Activated naive CD4-positive, alpha-beta T cell treated with anti-CD3 and anti-CD28 coated beads for 36 hours (primary cell): Measurements from ENCODE around the gene GALNT1. TPM values are rescaled to one million over a fixed set of nuclear protein-coding genes. Genes with fewer than 3 reads are reported as not detected.
"Not testable (repeated sequence)": the region's sequence is repeated elsewhere in the genome, so short reads cannot be mapped to it uniquely, and the experiment has no call there.

Experiments
- CTCF ChIA-PET: fragments of 350-600 bp; sonication (Branson Sonifier 250); formaldehyde crosslinking; loops from one replicate; lab custom pipeline; 2021; ENCODE audit warnings: antibody characterized with exemption; lab: Charles Lee
- DNase-seq: peaks from one replicate; pipeline ENCODE4 v3.0.0-alpha.2; 2020
- H3K27ac Mint-ChIP-seq: one replicate; pipeline ENCODE4 v1.8.0; 2021; ENCODE audit warnings: mild to moderate bottlenecking, mixed read lengths
- H3K27me3 Mint-ChIP-seq: one replicate; pipeline ENCODE4 v1.8.0; 2021; ENCODE audit warnings: low read depth, mixed read lengths
- H3K36me3 Mint-ChIP-seq: one replicate; pipeline ENCODE4 v1.8.0; 2021; ENCODE audit warnings: low read depth, mixed read lengths
- H3K4me1 Mint-ChIP-seq: one replicate; pipeline ENCODE4 v1.8.0; 2021; ENCODE audit warnings: low read depth, mixed read lengths
- H3K4me3 Mint-ChIP-seq: one replicate; pipeline ENCODE4 v1.8.0; 2021; ENCODE audit warnings: mild to moderate bottlenecking, moderate library complexity, mixed read lengths
- H3K9me3 Mint-ChIP-seq: one replicate; pipeline ENCODE4 v1.8.0; 2021; ENCODE audit warnings: mixed read lengths
- intact Hi-C: fragments of 100-400 bp; cut with micrococcal nuclease; formaldehyde crosslinking; loops from one replicate; pipeline ENCODE4 v1.15.1; 2023
- total RNA-seq, 2 experiments: library from RNA; stranded (reverse); gene quantifications; one replicate each; pipeline ENCODE4 v1.2.3, GENCODE V29; 2021

GALNT1 gene
- total RNA-seq, 2 experiments from 2014 or later, result 46.7 to 48.7 TPM

DNA sequence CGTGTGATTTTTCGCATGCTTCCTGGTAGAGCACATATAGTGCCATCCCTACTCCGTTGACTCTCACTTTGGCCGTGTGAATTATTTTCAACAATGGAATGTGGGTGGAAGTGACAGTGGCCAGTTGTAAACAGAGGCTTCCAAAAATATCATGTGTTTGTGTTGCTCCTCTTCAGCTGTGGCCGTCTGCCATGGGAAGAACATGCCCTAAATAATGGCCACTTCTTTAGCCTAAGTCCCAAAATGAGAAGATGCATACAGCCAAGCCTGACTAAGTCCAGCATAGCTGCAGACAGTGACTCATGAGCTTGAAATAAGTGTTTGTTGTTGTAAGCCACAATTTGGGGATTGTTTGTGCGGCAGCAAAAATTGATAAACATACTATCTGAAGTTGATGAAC lies 8.9 kb upstream of the GALNT1 start:
- Mint-ChIP-seq H3K27ac (no peak overlapping the region), H3K4me3 (no peak overlapping the region), H3K4me1 (peaks cover 23% of the 10 kb centered on the region), H3K27me3 (peaks cover 4% of the 10 kb centered on the region), H3K9me3 (peaks cover 6% of the 10 kb centered on the region), H3K36me3 (peaks cover 9% of the 10 kb centered on the region)
- intact Hi-C loops, result no loop called here
- DNase-seq, result no peak
- CTCF ChIA-PET, result no interaction called here

GRCh38 chr18:35573531-35573930 lies 8.0 kb upstream of the GALNT1 start:
- H3K4me3 Mint-ChIP-seq, result no peak overlapping the region
- CTCF ChIA-PET, result no interaction called here
- intact Hi-C loops, result no loop called here

DNA sequence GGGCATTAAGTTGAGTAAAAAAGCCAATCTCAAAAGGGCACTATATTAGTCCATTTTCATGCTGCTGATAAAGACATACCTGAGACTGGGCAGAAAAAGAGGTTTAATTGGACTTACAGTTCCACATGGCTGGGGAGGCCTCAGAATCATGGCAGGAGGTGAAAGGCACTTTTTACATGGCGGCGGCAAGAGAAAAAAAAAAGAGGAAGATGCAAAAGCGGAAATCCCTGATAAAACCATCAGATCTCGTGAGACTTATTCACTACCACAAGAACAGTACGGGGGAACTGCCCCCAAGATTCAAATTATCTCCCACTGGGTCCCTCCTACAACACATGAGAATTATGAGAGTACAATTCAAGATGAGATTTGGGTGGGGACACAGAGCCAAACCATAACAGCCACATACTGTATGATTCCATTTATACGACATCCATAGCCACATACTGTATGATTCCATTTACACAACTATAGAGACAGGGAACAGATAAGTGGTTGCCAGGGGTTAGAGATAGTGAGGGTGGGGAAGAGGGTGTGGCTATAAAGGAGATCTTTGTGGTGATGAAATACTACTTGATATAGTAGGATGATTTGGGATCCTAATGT lies 5.2 kb upstream of the GALNT1 start:
- peaks cover 15% of the 10 kb centered on the region for H3K27me3 Mint-ChIP-seq
- H3K4me1 Mint-ChIP-seq, result peaks cover 31% of the 10 kb centered on the region
- intact Hi-C loops, result loop anchor here (2.0 to 5.0 kb wide), 3 partner anchors 168 to 716 kb away; no protein-coding TSS in a partner anchor
- H3K9me3 Mint-ChIP-seq, H3K36me3 Mint-ChIP-seq, CTCF ChIA-PET, DNase-seq, H3K27ac Mint-ChIP-seq, H3K4me3 Mint-ChIP-seq: not testable (repeated sequence)

More at GRCh38 chr18:35573531-35573930, 8.0 kb upstream of the GALNT1 start:
- Mint-ChIP-seq H3K27me3 (peaks cover 7% of the 10 kb centered on the region), H3K9me3 (peaks cover 6% of the 10 kb centered on the region), H3K36me3 (peaks cover 9% of the 10 kb centered on the region), H3K4me1 (peaks cover 28% of the 10 kb centered on the region), H3K27ac (no peak overlapping the region)
- DNase-seq, result peak; percentile 8

DNA sequence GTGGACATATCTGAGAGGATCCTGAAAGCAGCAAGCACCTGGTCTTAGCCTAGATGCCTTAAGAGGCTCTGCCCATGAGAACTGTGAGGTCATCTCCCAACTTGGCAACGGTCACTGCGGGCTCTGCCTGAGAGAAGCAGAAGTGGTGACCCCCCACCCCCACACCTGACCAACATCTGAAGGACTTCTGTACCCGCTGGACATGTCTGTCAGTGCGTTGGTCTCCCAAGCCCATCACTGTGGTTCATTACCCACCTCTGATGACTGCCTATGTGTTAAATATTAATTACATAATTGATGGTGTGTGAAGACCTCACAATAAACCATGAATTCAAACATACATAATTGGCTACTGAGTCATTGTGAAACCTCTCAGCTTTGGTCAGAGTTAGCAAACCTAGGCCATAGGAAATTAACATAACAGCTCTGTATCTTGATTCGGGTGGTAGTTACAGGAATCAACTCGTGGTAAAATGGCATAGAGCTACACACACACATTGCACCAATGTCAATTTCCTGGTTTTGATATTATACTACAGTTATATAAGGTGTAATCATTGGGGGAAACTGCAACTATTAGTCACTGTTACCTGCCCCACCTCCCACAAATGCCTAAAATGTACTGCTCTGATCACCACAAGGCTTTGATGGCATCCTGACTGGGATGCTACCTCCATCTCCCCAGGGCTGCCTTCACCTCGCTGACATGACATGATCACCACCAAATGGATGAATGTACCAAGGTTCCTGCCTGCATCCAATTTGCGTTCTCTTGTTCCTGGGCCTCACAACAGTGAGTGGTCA lies 4.3 kb upstream of the GALNT1 start:
- peak overlapping the region; percentile 54 for H3K27ac Mint-ChIP-seq
- peaks cover 31% of the 10 kb centered on the region for H3K4me1 Mint-ChIP-seq

DNA sequence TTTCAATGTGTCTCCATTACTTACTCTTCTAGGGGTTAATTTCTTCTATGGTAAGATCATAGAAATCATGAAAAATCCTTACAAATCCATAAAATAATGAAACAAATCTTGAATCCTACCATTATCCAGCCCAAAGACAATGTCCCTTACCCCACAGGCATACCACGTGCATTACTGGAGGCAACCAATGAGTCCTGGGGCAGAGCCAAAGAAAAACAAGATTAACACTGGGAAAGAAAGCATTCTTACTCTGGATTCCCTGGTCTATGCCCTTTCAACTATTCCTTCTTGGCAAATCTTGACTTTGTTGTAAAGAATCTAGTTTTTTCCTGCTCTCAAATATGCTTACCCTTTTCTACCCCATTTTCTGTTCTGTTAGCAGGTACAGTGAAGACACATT lies 3.1 kb upstream of the GALNT1 start:
- Mint-ChIP-seq H3K9me3 (peaks cover 6% of the 10 kb centered on the region), H3K27me3 (peaks cover 15% of the 10 kb centered on the region), H3K27ac (no peak overlapping the region), H3K4me1 (peaks cover 37% of the 10 kb centered on the region), H3K4me3 (no peak overlapping the region), H3K36me3 (peaks cover 9% of the 10 kb centered on the region)
- no peak for DNase-seq
- CTCF ChIA-PET, result no interaction called here
- intact Hi-C loops, result loop anchor here (5.0 kb wide), 1 partner anchor 249 kb away; no protein-coding TSS in a partner anchor

More for the DNA sequence above, 4.3 kb upstream of the GALNT1 start:
- DNase-seq, result peak; percentile 70
- Mint-ChIP-seq H3K9me3 (peaks cover 6% of the 10 kb centered on the region), H3K4me3 (no peak overlapping the region), H3K27me3 (peaks cover 15% of the 10 kb centered on the region), H3K36me3 (peaks cover 9% of the 10 kb centered on the region)
- intact Hi-C loops, result loop anchor here (1.0 to 5.0 kb wide), 10 partner anchors 30 to 716 kb away; partner anchors contain the start of gene INO80C
- CTCF ChIA-PET, result no interaction called here

DNA sequence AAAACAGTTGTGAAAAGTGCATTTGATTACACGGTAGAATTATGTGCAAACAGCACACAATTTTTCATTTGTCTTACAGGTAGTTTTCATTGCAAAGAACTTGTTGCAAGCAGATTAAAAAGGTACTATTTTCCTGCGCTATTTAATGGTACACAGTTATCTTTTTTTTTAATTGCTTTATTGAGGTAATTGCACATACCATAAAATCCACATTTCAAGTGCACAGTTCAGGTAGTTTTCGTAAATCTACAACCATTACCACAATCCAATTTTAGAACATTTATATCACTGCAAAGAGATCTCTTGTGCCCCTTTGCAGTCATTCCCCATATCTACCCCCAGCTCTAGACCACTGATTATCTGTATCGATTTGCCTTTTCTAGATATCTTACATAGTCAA lies 2.6 kb upstream of the GALNT1 start:
- peaks cover 6% of the 10 kb centered on the region for H3K9me3 Mint-ChIP-seq
- no peak for DNase-seq
- CTCF ChIA-PET, result interaction anchor here (0.7 kb wide), 1 partner anchor 193 kb away, joined by 3 read pairs; no protein-coding TSS in a partner anchor
- H3K4me3 Mint-ChIP-seq, result no peak overlapping the region
- H3K4me1 Mint-ChIP-seq, result peaks cover 38% of the 10 kb centered on the region
- no peak overlapping the region for H3K27ac Mint-ChIP-seq
- intact Hi-C loops, result loop anchor here (5.0 kb wide), 1 partner anchor 248 kb away; no protein-coding TSS in a partner anchor
- peaks cover 15% of the 10 kb centered on the region for H3K27me3 Mint-ChIP-seq
- H3K36me3 Mint-ChIP-seq, result peaks cover 9% of the 10 kb centered on the region

GRCh38 chr18:35580701-35581539 lies 620 bp upstream of the GALNT1 start:
- Mint-ChIP-seq H3K4me3 (peak overlapping the region; percentile 74), H3K27ac (peak overlapping the region; percentile 71), H3K4me1 (peaks cover 45% of the 10 kb centered on the region), H3K27me3 (peaks cover 15% of the 10 kb centered on the region), H3K36me3 (peaks cover 18% of the 10 kb centered on the region), H3K9me3 (peaks cover 15% of the 10 kb centered on the region)
- intact Hi-C loops, result loop anchor here (2.0 to 10.0 kb wide), 3 partner anchors 290 to 554 kb away; partner anchors contain the start of genes MAPRE2 and ZSCAN30
- peak; percentile 51 for DNase-seq
- CTCF ChIA-PET, result interaction anchor here (1.3 kb wide), 1 partner anchor 36 kb away, joined by 3 read pairs; no protein-coding TSS in a partner anchor

DNA sequence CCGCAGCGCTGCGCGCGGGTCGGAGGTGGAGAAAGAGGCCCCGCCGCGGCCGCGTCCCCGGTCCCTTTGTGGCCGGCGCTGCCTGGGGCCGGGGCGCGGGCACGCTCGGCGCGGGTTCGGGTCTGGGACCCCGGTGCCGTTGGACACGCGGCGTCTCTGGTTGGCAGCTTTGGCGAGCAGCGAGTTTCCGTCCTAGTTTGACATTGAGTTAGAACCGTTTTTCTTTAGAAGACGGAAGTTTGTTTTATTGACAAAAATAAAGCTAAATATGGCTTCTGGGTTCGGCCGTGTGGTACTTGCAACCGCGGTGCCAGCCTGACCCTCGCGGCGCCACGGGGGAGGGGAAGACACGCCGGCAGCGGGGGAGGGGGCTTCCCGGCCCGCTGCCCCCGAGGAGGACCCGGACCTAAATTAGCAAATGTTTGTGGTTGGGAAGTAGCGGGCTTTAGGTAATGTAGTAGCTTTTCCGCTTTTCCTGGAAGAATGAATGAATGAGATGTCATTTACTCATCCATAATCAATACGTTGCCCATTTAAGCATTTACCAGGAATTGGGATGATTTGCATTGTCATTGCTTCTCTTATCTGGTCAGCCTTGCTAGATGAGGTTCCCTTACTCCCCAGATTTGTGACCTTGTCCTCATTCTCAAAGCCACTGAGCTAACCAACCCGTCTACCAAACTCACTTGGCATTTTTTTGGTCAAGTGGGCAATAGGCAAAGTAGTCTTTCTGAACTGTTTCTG lies 530 bp downstream of the GALNT1 start:
- Mint-ChIP-seq H3K4me3 (peak overlapping the region; percentile 79), H3K9me3 (peaks cover 9% of the 10 kb centered on the region), H3K36me3 (peaks cover 10% of the 10 kb centered on the region), H3K27me3 (peaks cover 11% of the 10 kb centered on the region), H3K27ac (peak overlapping the region; percentile 66), H3K4me1 (peaks cover 35% of the 10 kb centered on the region)
- intact Hi-C loops, result loop anchor here (1.0 to 10.0 kb wide), 4 partner anchors 85 to 553 kb away; partner anchors contain the start of genes INO80C, MAPRE2 and ZSCAN30
- CTCF ChIA-PET, result interaction anchor here (0.6 to 1.4 kb wide), 3 partner anchors 82 to 196 kb away, joined by 3 to 5 read pairs (median 3); no protein-coding TSS in a partner anchor
- DNase-seq, result peak; percentile 20

GRCh38 chr18:35582899-35583558 lies 1.5 kb downstream of the GALNT1 start:
- Mint-ChIP-seq H3K9me3 (peaks cover 12% of the 10 kb centered on the region), H3K4me1 (peaks cover 33% of the 10 kb centered on the region), H3K36me3 (peaks cover 14% of the 10 kb centered on the region), H3K27ac (no peak overlapping the region), H3K27me3 (peaks cover 11% of the 10 kb centered on the region), H3K4me3 (no peak overlapping the region)
- intact Hi-C loops, result loop anchor here (1.0 to 10.0 kb wide), 5 partner anchors 33 to 552 kb away; partner anchors contain the start of genes INO80C, MAPRE2 and RMP24
- CTCF ChIA-PET, result interaction anchor here (1.1 to 1.4 kb wide), 2 partner anchors 83 to 197 kb away, joined by 3 to 5 read pairs; no protein-coding TSS in a partner anchor
- DNase-seq, result no peak

DNA sequence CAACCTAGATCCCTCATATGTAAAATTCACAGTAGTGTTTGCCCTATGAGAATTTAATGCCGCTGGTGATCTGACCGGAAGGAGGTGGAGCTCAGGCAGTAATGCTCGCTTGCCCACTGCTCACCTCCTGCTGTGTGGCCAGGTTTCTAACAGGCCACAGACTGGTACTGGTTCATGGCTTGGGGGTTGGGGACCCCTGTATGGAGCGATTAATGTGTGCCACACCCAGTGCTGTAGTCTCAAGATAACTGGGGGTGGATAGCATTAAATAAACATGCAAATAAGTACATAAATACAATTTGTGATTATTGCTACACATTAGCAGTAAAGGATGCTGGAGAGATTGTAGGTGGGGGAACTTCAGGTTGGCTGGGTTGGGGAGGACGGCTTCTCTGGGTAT lies 3.2 kb downstream of the GALNT1 start:
- CTCF ChIA-PET, result no interaction called here
- H3K27me3 Mint-ChIP-seq, result peaks cover 3% of the 10 kb centered on the region

More for the DNA sequence above, 3.2 kb downstream of the GALNT1 start:
- Mint-ChIP-seq H3K4me1 (peaks cover 47% of the 10 kb centered on the region), H3K36me3 (peaks cover 19% of the 10 kb centered on the region), H3K4me3 (no peak overlapping the region), H3K27ac (no peak overlapping the region), H3K9me3 (peaks cover 12% of the 10 kb centered on the region)
- intact Hi-C loops, result loop anchor here (10.0 kb wide), 2 partner anchors 540 to 550 kb away; partner anchors contain the start of gene MAPRE2
- DNase-seq, result no peak
